ENCODE data around the gene TOE1.
"Not testable (repeated sequence)": the region's sequence is repeated elsewhere in the genome, so short reads cannot be mapped to it uniquely, and the experiment has no call there.

Gene TOE1

DNA sequence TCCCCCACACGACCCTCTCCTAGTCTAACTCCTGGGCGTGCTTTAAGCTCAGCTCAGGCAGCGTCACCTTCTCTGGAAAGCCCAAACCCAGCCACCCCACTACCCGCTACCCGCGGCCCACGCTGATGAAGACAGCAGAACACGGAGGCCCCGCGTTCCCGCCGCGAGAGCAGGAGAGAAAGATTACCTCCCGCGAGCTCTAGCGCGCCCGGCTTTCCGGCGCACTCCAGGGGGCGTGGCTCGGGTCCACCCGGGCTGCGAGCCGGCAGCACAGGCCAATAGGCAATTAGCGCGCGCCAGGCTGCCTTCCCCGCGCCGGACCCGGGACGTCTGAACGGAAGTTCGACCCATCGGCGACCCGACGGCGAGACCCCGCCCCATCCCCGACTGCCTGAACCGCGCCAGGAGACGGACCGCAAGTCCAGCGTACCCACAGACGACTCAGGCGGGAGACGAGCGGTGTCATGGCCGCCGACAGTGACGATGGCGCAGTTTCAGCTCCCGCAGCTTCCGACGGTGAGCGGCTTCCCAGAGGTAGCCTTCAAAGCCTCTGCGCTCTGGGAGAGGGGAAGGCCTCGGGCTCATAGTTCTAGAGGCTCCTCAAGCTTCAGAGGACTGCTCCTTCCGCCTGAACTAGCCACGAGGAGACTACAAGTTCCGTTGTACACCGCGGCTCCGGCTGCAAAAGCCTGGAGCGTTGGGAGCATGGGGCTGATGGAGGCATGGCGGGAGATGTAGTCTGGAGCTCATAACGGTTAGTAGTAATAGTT, at the start of gene TOE1, which contains the start of gene MUTYH:
TSS of gene TOE1 (plus strand) at position 382 of the 770 bp plus-strand sequence. CDS start at position 465, 83 bp downstream.
TSS of gene MUTYH (minus strand) at position 652 of the 770 bp plus-strand sequence. CDS start 5,935 bp downstream, outside the sequence.
- no peak for FAIRE-seq

DNA sequence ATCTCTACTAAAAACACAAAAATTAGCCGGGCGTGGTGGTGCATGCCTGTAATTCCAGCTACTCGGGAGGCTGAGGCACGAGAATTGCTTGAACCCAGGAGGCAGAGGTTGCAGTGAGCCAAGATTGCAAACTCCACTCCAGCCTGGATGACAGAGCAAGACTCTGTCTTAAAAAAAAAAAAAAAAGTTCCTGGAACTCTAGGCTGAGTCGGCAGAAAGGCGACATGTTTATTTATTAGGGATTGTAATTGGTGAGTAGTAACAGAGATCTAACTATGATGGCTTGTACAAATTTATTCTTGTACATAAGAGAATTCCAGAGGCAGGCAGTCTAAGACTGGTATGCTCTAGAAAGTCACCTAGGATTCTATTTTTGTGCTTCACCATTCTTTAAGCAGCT, 49.0 kb upstream of the TOE1 start:
- not testable (repeated sequence) for FAIRE-seq

DNA sequence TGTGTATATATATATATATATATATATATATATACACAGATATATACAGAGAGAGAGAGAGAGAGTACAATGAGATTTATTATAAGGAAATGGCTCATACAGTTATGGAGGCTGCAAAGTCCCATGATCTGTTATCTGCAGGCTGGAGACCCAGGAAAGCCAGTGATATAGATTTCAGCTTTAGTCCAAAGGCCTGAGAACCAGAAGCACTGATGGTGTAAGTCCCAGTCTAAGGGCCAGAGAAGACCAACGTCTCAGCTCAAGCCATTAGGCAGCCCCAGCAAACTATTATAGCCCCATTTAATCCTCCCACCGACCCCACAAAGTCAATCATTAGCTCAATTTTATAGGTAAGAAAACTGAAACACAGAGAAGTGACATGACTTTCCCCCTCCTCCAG, 48.3 kb upstream of the TOE1 start:
- no peak for FAIRE-seq

DNA sequence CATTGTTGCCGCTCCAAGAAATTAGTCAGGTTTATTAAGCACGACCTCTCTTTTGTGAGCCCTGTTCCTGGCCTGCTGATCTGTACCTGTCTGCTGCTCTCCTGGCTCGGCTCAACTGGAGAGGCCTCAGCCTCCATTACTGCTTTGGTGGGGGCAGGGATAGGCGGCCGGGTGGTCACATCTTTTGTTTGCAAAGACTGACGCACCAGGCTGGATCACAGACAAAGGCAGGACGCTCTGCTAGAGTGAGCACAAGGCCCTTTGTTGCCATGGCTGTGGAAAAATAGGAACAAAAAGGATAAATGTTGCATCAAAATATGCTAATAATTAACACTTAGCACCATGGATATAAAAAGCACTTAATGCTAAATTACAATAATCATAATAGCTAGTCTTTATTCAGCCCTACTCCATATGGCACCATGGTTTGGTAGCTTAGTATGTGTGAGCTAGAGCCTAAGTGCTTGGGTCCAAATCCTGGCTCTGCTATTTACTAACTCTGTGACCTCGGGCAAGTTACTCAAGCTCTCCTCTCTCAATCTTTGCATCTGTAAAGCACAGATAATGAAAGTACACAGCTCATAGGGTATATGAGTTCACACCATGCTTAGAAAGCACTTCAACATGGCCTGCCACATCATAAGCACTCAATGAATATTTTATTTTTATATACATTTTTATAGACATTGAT, 42.2 kb upstream of the TOE1 start:
- FAIRE-seq, result no peak

DNA sequence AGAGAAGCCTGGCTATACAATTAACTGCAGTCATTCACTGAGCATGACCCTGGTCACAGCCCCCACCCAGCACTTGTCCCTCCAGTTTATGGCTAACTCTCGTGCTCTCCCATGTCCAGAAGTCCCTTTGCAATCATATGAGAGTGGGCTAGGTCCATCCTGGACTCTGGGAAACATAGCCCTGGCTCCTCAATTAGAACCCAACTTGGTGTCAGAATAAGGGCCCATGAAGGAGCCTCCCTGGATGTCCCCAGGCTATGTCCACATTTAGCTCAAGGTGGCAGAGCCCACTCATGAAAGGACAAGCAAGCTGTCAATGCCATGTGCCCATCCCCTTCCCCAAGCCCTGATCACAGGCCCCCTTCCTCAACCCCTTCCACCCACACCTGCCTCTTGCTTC, 40.7 kb upstream of the TOE1 start:
- FAIRE-seq, result no peak

DNA sequence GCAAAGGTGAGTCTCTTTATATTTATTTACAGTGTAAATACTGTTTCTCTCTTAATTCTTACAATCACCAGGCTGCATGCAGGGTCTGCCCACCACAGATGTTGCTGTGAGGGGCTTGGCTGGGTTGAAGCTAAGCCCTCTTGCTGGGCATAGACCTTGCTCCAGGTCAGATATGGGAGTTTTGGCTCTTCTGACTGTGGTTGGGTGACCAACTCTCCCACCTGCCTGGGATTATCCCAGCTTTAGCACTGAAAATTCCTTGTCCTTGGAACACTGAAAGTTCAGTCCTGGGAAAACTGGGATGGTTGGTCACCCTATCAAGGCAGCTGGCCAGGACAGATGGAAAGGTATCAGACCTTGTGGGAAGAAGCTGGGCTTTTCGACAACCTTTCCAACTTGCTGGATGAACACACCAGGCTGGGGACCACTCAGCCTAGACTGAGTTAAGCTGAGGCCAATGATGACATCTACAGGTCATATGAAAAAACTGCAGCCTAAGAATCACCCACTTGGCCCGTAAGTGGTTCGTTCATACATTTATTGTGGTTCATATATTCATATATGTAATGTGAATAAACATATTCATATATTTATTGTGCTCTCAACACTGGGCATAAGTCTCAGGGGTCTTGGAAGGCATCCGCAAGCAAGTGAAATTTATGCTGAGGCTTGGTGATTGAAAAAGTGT, 39.8 kb upstream of the TOE1 start:
- peak; percentile 10 for FAIRE-seq

DNA sequence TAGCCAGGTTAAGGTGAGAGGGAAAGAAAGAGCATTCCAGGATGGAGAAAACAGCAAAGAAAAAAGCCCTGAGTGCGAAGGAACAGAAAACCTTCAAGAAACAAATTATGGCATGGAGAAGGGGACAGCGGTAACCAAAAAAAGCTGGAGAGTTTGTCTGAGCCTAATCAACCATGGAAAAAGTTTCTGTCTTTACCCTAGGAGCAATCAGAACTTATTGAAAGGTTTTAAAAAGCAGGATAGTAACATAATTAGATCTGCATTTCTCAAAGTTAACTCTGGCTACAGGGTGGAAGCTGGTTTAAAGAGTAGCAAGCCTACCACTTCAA, 39.3 kb upstream of the TOE1 start:
- FAIRE-seq, result no peak

DNA sequence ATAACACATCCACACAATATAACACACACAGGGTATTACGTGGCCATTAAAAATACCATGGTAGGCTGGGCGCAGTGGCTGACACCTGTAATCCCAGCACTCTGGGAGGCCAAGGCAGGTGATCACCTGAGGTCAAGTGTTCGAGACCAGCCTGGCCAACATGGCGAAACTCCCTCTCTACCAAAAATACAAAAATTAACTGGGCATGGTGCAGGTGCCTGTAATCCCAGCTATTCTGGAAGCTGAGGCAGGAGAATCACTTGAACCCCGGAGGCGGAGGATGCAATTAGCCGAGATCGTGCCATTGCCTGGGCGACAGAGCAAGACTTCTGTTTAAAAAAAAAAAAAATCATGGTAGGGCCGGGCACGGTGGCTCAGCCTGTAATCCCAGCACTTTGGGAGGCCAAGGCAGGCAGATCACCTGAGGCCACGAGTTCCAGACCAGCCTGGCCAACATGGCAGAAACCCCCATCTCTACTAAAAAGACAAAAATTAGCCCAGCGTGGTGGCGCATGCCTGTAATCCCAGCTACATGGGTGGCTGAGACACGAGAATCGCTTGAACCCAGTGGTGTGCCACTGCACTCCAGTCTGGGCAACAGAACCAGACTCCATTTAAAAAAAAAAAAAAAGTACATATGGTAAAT, 37.3 kb upstream of the TOE1 start:
- no peak for FAIRE-seq

DNA sequence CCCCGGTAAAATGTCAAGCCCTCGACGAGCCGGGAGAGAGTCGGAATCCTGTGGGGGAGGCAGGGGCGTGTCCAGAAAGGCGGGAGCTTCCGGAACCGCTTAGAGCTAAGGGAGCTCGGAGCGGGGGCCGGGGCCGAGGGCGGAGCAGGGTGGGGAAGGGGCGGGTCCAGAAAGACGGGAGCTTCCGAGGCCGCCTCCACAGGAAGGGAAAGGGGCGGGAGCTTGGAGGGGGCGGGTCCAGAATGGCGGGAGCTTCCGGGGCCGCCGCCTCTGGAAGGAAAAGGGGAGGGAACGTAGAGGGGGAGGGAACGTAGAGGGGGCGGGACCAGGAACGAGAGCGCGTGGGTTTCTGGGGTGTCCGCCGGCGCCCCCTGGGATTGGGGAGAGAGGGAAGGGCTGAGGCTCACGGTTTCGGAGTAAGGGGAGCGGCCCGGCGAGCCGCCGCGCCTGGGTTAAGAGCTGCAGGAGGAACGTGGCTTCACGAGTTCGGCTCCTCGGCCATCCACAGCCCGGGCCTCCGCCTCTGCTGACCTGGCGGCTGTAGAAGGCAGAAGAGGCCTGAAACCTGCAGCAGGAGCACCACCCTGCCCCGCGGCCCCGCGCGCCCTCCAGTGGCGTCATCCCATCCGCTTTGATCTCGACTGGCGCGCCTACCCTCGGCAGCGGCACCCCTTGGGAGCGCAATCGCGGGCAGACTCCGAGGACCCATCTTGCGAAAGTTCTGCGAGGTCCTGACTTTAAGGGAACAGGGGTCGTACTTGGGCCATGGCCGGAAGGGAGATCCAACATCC, 36.3 kb upstream of the TOE1 start:
- FAIRE-seq, result no peak

DNA sequence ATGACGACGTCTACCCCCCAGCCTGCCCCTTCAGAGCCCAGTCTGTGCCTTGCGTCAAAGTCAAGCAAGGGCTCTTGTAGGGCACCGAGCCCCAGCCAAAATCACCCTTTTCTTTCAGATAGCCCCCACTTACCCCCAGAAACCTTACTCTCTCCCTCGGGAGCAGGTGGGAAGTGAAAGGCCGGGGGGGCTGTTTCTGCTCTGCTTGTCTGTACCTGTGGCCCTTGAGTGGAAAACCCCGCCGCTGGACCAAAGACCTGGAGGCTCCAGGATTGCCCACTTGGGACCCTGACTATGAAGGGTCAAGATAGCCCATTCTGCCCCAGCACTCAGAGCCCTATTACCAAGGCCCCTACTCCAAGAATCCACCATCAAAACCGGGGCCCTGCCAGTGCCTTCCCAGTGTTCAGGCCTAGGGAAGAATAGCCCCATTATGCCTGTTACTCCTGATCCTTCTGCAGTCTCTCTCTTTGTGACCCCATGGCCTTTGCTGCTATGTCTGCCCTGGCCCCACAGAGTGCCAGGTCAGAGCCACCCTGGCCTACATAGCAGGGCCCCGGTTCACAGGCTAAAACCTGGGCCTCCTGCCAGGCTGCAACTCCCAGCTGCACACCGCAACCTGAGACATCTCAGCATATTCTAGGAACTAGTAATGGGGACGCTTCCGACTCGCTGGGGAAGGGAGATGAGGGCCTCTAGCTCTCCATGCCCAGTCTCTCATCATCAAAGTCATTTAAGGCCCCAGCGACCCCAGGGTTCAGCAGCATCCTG, 35.5 kb upstream of the TOE1 start:
- no peak for FAIRE-seq

DNA sequence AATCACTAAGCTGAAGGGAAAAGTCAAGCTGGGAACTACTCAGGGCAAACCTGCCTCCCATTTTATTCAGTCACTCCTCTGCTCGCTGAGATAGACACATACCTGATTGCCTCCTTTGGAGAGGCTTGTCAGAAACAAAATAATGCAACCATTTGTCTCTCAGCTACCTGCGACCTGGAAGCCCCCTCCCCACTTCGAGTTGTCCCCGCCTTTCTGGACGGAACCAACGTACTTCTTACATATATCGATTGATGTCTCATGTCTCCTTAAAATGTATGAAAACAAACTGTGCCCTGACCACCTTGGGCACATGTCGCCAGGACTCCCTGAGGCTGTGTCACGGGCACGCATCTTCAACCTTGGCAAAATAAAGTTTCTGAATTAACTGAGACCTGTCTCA, 34.7 kb upstream of the TOE1 start:
- FAIRE-seq, result no peak

DNA sequence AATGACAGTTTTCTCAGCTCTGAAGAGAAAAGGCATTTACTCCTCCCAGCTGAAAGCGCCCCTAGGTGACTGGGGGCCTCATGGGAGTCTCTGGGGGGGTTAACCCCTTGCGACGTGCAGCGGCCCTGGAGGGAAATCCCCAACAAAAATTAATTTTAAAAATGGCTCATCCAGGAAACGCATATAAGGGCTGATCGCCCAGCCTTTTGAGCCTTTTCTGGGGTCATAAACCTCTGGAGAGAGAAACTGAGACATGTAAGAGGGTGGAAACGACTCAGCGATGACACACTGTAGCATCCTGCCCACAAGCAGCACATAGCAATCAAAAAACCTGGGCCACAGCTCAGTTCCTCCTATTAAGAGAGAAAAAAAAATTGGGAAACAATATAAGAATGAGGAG, 33.7 kb upstream of the TOE1 start:
- no peak for FAIRE-seq

DNA sequence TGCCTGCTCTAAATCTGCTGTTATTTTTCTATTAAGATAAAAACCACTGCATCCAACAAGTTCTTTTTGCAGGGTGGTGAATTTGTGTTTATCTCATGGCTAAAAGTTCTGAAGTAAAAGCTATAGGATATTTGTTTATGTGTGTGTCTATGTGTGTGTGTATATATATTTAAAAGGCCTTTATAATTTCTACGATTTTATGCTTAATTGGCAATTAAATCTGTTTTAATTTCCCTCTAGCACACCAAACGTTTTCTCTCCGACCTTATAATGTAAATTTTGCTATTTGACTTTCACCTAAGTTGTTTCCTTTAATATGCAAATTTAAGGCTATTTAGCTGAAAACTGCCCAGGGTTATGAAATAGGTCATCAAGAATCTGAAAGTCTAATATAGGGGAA, 33.1 kb upstream of the TOE1 start:
- FAIRE-seq, result no peak

DNA sequence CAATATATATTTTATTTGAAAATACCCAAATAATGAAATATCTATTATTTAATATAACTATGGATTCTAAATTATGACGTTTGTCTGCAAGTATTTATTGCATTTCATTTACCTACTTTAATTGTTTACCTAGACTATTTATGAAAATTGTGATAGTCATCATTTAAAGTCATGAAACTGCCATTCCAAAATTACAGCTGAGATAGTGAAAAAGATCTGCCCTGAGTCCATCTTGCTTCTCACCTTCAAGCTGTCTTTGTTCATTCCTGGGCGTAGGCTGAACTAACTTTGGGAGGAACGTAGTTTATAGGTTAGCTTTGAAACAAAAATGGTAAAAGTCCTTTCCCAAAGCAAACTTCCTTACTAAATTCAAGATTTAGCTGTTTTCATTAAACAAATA, 25.7 kb upstream of the TOE1 start:
- no peak for FAIRE-seq

DNA sequence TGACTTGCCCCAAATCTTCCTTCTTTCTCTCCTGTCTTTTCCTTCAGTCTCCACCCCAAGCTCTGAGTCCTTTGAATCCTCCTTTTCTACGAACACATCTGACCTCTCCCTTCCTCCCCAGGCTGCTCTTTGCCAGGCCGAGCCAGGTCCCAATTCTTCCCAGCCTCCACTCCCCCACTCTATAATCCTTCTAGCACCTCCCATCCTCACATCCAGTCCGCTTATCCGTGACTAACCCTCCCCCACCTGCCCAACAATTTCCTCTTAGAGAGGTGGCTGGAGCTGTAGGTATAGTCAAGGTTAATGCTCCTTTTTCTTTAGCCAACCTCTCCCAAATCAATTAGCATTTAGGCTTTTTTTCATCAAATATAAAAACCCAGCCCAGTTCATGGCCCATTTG, 22.8 kb upstream of the TOE1 start:
- FAIRE-seq, result no peak

DNA sequence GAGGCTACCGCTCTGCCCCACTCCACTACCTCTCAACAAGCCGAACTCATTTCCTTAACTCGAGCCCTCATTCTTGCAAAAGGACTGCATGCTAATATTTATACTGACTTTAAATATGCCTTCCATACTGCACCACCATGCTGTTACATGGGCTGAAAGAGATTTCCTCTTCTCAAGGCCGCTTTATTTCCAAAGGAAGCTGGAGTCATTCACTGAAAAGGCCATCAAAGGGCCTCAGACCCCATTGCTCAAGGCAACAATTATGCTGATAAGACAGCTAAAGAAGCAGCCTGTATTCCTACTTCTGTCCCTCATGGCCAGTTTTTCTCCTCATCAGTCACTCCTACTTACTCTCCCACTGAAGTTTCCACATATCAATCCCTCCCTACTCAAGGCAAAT, 20.2 kb upstream of the TOE1 start:
- no peak for FAIRE-seq

DNA sequence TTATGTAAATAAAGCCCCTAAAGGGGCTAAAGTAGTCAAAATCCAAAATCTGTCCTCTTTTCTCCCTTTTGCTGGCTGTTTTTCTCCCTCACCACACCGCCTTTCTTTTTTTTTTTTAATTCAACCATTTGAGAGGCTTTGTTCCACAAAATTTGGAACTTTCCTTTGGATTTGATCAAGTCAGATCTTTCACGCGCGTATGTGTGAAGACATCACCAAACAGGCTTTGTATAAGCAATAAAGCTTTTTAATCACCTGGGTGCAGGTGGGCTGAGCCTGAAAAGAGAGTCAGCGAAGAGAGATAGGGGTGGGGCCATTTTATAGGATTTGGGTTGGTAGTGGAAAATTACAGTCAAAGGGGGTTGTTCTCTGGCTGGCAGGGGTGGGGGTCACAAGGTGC, 18.5 kb upstream of the TOE1 start:
- FAIRE-seq, result no peak

DNA sequence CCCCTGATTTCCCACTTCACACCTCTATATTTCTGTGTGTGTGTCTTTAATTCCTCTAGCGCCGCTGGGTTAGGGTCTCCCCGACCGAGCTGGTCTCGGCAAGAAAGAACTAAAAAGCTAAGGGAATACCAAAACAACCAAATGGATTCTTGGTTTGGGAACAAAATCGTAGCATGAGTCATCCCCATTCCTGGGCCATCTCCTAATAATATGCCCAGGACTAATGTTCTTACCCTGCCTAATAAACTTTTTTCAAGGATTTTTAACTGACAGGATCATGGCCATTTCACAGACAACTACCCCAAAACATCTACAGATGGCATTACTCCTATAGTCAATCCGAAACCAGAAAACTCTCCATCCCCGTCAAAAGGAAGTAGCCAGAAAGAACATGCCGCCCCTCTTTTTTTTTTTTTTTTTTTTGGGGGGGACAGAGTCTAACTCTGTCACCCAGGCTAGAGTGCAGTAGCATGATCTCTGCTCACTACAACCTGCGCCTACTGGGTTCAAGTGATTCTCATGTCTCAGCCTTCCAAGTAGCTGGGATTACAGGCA, 17.4 kb upstream of the TOE1 start:
- no peak for FAIRE-seq

DNA sequence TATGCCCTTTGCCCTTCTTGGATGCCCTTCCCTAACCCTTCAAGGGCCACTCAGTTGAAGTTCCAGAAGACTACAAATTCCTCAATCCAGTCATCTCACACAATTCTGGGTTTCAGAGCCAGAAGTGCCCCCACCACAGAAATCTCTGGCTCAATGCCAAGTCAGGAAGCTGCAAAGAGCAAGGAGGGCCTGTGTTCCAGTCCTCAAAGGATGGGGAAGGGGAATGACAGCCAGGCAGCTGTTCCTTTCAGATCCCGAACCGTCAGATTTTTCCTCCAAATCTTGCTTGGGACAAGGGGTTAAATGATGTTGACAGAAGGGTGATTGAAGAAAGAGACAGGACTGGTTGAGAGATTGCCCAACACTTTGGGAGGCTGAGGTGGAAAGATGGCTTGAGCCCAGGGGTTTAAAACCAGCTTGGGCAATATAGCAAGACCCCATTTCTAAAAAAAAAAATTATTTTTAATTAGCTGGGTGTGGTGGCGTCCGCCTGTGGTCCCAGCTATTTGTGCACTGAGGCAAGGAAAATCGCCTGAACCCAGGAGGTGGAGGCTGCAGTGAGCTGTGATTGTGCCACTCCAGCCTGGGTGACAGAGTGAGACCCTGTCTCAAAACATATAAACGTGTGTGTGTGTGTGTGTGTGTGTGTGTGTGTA, 14.0 kb upstream of the TOE1 start:
- no peak for FAIRE-seq

Data from colon (tissue), 2 donors.